HL-60 (cell line): ENCODE data around the gene NKAIN2.

ENCODE experiments used
- DNase-seq, 2 experiments: peaks; one replicate each; pipeline ENCODE4 v3.0.0-alpha.2; 2010 to 2020; ENCODE audit warnings: low read depth in 1 of 2, low spot score in 1 of 2
- H3K27ac ChIP-seq: fragments of 250-450 bp; sonication (Bioruptor Pico); replicated peaks from 2 replicates; pipeline ENCODE4 v1.5.1; 2020; ENCODE audit warnings: mild to moderate bottlenecking, moderate library complexity
- H3K27me3 ChIP-seq: fragments of 250-450 bp; sonication (Bioruptor Pico); 2 replicates; pipeline ENCODE4 v1.5.1; 2021; ENCODE audit warnings: mild to moderate bottlenecking, moderate library complexity; ENCODE audit not compliant: insufficient read depth, poor library complexity, severe bottlenecking
- H3K4me3 ChIP-seq: replicated peaks from 2 replicates; pipeline ENCODE4 v1.5.1; 2011; ENCODE audit warnings: mild to moderate bottlenecking, control low read depth, low read length; ENCODE audit not compliant: insufficient read depth
- CTCF ChIP-seq: IDR thresholded peaks from one replicate; pipeline ENCODE4 v1.5.1; 2011; ENCODE audit warnings: low read length, control low read depth, inconsistent platforms; ENCODE audit not compliant: insufficient read depth
- GABPA ChIP-seq: IDR thresholded peaks from 2 replicates; pipeline ENCODE4 v1.6.1; 2012; ENCODE audit warnings: low read depth
- POLR2AphosphoS5 ChIP-seq: IDR thresholded peaks from 2 replicates; pipeline ENCODE4 v1.6.1; 2012; ENCODE audit warnings: low read depth
- REST ChIP-seq: IDR thresholded peaks from 2 replicates; pipeline ENCODE4 v1.6.1; 2012; ENCODE audit warnings: low read depth; ENCODE audit not compliant: insufficient replicate concordance
- SPI1 ChIP-seq: IDR thresholded peaks from 2 replicates; pipeline ENCODE4 v1.6.1; 2012; ENCODE audit warnings: low read depth, mild to moderate bottlenecking, borderline replicate concordance

Gene NKAIN2

DNA sequence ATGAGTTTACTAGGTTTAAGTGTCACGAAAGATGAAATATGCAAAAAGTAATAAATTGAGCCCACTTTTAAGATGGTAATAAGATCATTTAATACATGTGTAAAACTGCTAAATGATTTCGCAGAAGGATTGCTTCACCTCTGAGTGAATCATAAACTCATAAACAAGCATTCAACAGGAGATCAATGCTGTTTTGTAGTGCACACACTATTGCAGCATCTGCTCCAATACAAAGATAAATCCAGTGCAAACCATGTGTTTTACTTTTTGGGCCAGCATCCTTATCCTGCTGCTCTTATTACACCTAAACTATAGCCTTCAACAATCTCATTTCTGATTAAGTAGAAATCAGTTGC, 400.1 kb downstream of the NKAIN2 start:
- H3K27me3 ChIP-seq, result no peaks in the 10 kb centered on the region
- DNase-seq, result no peak
- H3K4me3 ChIP-seq, result no peak overlapping the region
- TF ChIP-seq SPI1, result no peak
- TF ChIP-seq GABPA, result no peak
- TF ChIP-seq POLR2AphosphoS5, result no peak
- TF ChIP-seq REST, result no peak
- TF ChIP-seq CTCF, result no peak
- no peak overlapping the region for H3K27ac ChIP-seq

GRCh38 chr6:124205921-124206320, 402.3 kb downstream of the NKAIN2 start:
- Histone ChIP-seq H3K27me3 (no peaks in the 10 kb centered on the region), H3K27ac (no peak overlapping the region), H3K4me3 (no peak overlapping the region)
- no peak for DNase-seq
- no peak for TF ChIP-seq REST
- no peak for TF ChIP-seq POLR2AphosphoS5
- no peak for TF ChIP-seq SPI1
- no peak for TF ChIP-seq CTCF
- TF ChIP-seq GABPA, result no peak

- Histone ChIP-seq H3K4me3 (no peak overlapping the region), H3K27ac (no peak overlapping the region), H3K27me3 (no peaks in the 10 kb centered on the region)
- TF ChIP-seq REST, result no peak
- TF ChIP-seq GABPA, result no peak
- no peak for TF ChIP-seq SPI1
- TF ChIP-seq POLR2AphosphoS5, result no peak
- TF ChIP-seq CTCF, result no peak
- DNase-seq, result no peak
Observed at GRCh38 chr6:124223611-124224345, 420.1 kb downstream of the NKAIN2 start.
